Trophoblast cell (in vitro differentiated cells and primary cell): ENCODE results near the gene LACRT.

ENCODE experiments used
- DNase-seq, 2 donors: peaks; one replicate each; pipeline ENCODE4 v3.0.0-alpha.2; 2016
- H2AFZ ChIP-seq: 2 replicates; pipeline ENCODE4 v1.6.1; 2013; ENCODE audit warnings: low read length, moderate library complexity, mild to moderate bottlenecking; ENCODE audit not compliant: insufficient read depth, poor library complexity
- H2AK5ac ChIP-seq: 2 replicates; pipeline ENCODE4 v1.6.1; 2013; ENCODE audit warnings: mild to moderate bottlenecking, low read length
- H2BK120ac ChIP-seq: 2 replicates; pipeline ENCODE4 v1.6.1; 2013; ENCODE audit warnings: low read length, mild to moderate bottlenecking, moderate library complexity; ENCODE audit not compliant: insufficient read depth, poor library complexity
- H2BK12ac ChIP-seq: 2 replicates; pipeline ENCODE4 v1.6.1; 2013; ENCODE audit warnings: mild to moderate bottlenecking, low read length, moderate library complexity
- H2BK5ac ChIP-seq: 2 replicates; pipeline ENCODE4 v1.6.1; 2013; ENCODE audit warnings: low read length, low read depth, moderate library complexity, mild to moderate bottlenecking; ENCODE audit not compliant: poor library complexity
- H3K14ac ChIP-seq: 2 replicates; pipeline ENCODE4 v1.6.1; 2013; ENCODE audit warnings: mild to moderate bottlenecking, low read length
- H3K18ac ChIP-seq: 2 replicates; pipeline ENCODE4 v1.6.1; 2013; ENCODE audit warnings: mild to moderate bottlenecking, low read length
- H3K23ac ChIP-seq: 2 replicates; pipeline ENCODE4 v1.6.1; 2013; ENCODE audit warnings: low read length
- H3K27ac ChIP-seq: 2 replicates; pipeline ENCODE4 v1.5.1; 2013; ENCODE audit warnings: low read depth, mild to moderate bottlenecking, inconsistent platforms, low read length, moderate library complexity
- H3K27me3 ChIP-seq: 2 replicates; pipeline ENCODE4 v1.6.1; 2013; ENCODE audit warnings: inconsistent platforms, mild to moderate bottlenecking, low read length, moderate library complexity; ENCODE audit not compliant: insufficient read depth
- H3K36me3 ChIP-seq, 2 experiments: 1 replicate in 1 of 2; 2 replicates in 1 of 2; pipeline ENCODE4 v1.6.1; 2013; ENCODE audit warnings: low read length in 2 of 2, mild to moderate bottlenecking in 2 of 2, moderate library complexity in 1 of 2; ENCODE audit not compliant: insufficient read depth in 2 of 2, control insufficient read depth in 1 of 2
- H3K4ac ChIP-seq: 2 replicates; pipeline ENCODE4 v1.6.1; 2013; ENCODE audit warnings: low read depth, mild to moderate bottlenecking, low read length, moderate library complexity
- H3K4me1 ChIP-seq, 2 experiments: 1 replicate in 1 of 2; 2 replicates in 1 of 2; pipeline ENCODE4 v1.6.1; 2013; ENCODE audit warnings: low read length in 2 of 2, mild to moderate bottlenecking in 2 of 2, moderate library complexity in 1 of 2; ENCODE audit not compliant: insufficient read depth in 2 of 2, control insufficient read depth in 1 of 2
- H3K4me2 ChIP-seq: 2 replicates; pipeline ENCODE4 v1.6.1; 2013; ENCODE audit warnings: inconsistent platforms, mild to moderate bottlenecking, low read length, moderate library complexity
- H3K4me3 ChIP-seq: 2 replicates; pipeline ENCODE4 v1.5.1; 2013; ENCODE audit warnings: mild to moderate bottlenecking, low read depth, low read length, inconsistent platforms
- H3K79me1 ChIP-seq: one replicate; pipeline ENCODE4 v1.6.1; 2013; ENCODE audit warnings: low read length
- H3K79me2 ChIP-seq: 2 replicates; pipeline ENCODE4 v1.6.1; 2013; ENCODE audit warnings: low read length, mild to moderate bottlenecking; ENCODE audit not compliant: control insufficient read depth, insufficient read depth, poor library complexity
- H3K9ac ChIP-seq: 2 replicates; pipeline ENCODE4 v1.6.1; 2013; ENCODE audit warnings: mild to moderate bottlenecking, low read length
- H3K9me3 ChIP-seq: 2 replicates; pipeline ENCODE4 v1.6.1; 2013; ENCODE audit warnings: low read depth, mild to moderate bottlenecking, control low read depth, inconsistent platforms, low read length; ENCODE audit not compliant: insufficient read depth
- H4K12ac ChIP-seq: 2 replicates; pipeline ENCODE4 v1.6.1; 2013; ENCODE audit warnings: low read depth, mild to moderate bottlenecking, low read length, moderate library complexity
- H4K8ac ChIP-seq: 2 replicates; pipeline ENCODE4 v1.6.1; 2013; ENCODE audit warnings: low read depth, mild to moderate bottlenecking, low read length, moderate library complexity
- H4K91ac ChIP-seq: one replicate; pipeline ENCODE4 v1.6.1; 2013; ENCODE audit warnings: low read depth, mild to moderate bottlenecking, low read length, moderate library complexity
- WGBS: extraction: QIAGEN DNeasy Blood & Tissue Kit; methylation state at CpG from one replicate; pipeline ENCODE4 v1.1.7; 2013; ENCODE audit warnings: missing lambda C conversion rate; ENCODE audit not compliant: insufficient read length, insufficient coverage; ENCODE audit errors: extremely low coverage; 5-methylcytosine and 5-hydroxymethylcytosine counted together

Gene LACRT

DNA sequence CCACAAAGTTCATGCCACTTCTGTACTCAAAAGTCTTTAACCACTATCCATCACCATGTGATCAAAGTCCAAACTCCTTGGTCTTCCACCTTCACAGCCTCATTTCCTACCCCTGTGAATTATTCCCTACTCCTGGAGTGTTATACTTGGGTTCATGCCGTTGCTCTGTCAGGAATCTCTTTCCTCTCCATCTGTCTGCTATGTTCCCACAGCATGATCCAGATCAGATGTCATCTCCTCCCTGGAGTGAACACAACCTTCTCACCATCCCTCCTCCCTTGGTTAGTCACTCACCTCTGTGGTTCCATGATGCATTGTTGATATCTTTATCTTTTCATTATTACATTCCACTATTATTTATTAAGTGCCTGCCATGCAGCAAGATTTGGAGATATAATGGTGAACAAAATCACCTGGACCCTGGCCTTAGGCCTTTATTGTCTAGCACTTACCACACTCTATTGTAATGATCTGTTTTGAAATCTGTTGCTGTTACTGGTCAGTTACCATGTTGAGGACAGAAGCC lies 22.4 kb downstream of the LACRT start:
- H3K9me3 ChIP-seq: peaks cover 1% of the 10 kb centered on the region
- H4K8ac ChIP-seq: no peak overlapping the region
- no peak overlapping the region for H2AFZ ChIP-seq
- no peaks in the 10 kb centered on the region for H3K36me3 ChIP-seq
- no peak overlapping the region for H4K12ac ChIP-seq
- H3K14ac ChIP-seq: no peak overlapping the region
- no peak overlapping the region for H3K23ac ChIP-seq
- no peak overlapping the region for H3K4ac ChIP-seq
- H2AK5ac ChIP-seq: no peak overlapping the region
- H2BK12ac ChIP-seq: no peak overlapping the region
- H4K91ac ChIP-seq: no peak overlapping the region
- no peak overlapping the region for H3K18ac ChIP-seq
- no peaks in the 10 kb centered on the region for H3K27me3 ChIP-seq
- no peak overlapping the region for H3K9ac ChIP-seq
- peak; percentile 52 to 70 for DNase-seq
- H3K27ac ChIP-seq: no peak overlapping the region
- no peak overlapping the region for H3K4me3 ChIP-seq
- peaks cover 0 to 7% of the 10 kb centered on the region in 2 experiments for H3K4me1 ChIP-seq
- no CpG with 5 or more reads among the region's 1 CpG for WGBS
- H3K79me2 ChIP-seq: no peaks in the 10 kb centered on the region
- H2BK120ac ChIP-seq: no peak overlapping the region
- no peaks in the 10 kb centered on the region for H3K79me1 ChIP-seq
- no peak overlapping the region for H2BK5ac ChIP-seq
- no peak overlapping the region for H3K4me2 ChIP-seq

DNA sequence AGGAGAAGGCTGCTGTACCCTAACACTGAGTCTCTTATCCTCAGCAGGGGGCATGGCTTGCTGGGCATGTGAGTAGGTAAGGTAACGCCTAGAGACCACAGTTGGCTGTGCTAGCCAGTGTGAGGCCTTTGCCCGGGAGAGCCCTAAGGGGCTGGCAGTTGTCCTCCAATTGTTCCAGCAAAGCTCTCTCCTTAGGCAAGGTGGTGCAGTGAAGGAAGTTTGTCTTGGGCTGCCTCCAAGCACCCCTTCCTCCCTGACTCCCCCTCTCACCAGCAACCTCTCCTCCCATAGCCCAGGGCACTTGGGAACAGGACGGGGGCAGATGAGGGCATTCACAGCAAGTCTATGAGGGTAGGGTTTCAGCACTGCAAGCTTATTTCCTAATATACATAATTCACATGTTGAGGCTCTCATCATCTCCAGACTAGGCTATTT lies 23.0 kb downstream of the LACRT start:
- Histone ChIP-seq H3K27ac (no peak overlapping the region), H3K23ac (no peak overlapping the region), H4K91ac (no peak overlapping the region), H2AFZ (no peak overlapping the region), H3K9me3 (peaks cover 1% of the 10 kb centered on the region), H2AK5ac (no peak overlapping the region), H3K4ac (no peak overlapping the region), H2BK5ac (no peak overlapping the region), H3K4me3 (no peak overlapping the region), H3K4me1 (peaks cover 0 to 11% of the 10 kb centered on the region in 2 experiments), H2BK120ac (no peak overlapping the region), H4K12ac (no peak overlapping the region), H3K27me3 (no peaks in the 10 kb centered on the region), H3K18ac (no peak overlapping the region), H3K14ac (no peak overlapping the region), H4K8ac (no peak overlapping the region), H3K4me2 (no peak overlapping the region), H3K9ac (no peak overlapping the region), H2BK12ac (no peak overlapping the region), H3K79me2 (no peaks in the 10 kb centered on the region), H3K36me3 (no peaks in the 10 kb centered on the region), H3K79me1 (no peaks in the 10 kb centered on the region)
- WGBS: no CpG with 5 or more reads among the region's 3 CpGs
- peak; percentile 75 to 86 for DNase-seq

DNA sequence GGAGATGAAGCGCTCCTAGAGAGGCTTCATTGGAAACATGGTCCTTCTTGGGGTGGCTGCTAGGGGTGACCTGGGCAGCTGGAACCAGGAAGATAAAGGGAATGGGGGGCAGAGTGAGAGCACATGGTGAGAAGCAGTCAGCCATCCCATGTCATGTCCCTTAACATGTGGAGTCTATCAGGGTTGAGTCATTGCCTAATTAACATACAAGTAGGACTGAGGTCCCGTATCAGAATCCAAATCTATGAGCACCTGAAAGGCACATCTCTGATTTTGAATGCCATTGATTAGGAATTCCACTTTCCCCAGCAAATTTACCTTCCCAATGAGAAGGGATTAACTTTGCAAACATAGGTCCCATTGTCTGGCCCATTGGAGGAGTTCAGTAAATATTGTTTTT lies 25.9 kb downstream of the LACRT start:
- Histone ChIP-seq H3K79me2 (no peaks in the 10 kb centered on the region), H3K23ac (no peak overlapping the region), H2AFZ (no peak overlapping the region), H2BK5ac (no peak overlapping the region), H4K91ac (no peak overlapping the region), H4K12ac (no peak overlapping the region), H4K8ac (no peak overlapping the region), H2BK120ac (no peak overlapping the region), H3K4me3 (no peak overlapping the region), H3K4me1 (peaks cover 3 to 18% of the 10 kb centered on the region in 2 experiments), H3K4ac (no peak overlapping the region), H3K14ac (no peak overlapping the region), H3K18ac (no peak overlapping the region), H3K27ac (no peak overlapping the region), H3K36me3 (no peaks in the 10 kb centered on the region), H3K27me3 (no peaks in the 10 kb centered on the region), H2AK5ac (no peak overlapping the region), H3K9ac (no peak overlapping the region), H3K4me2 (no peak overlapping the region), H3K9me3 (peaks cover 2% of the 10 kb centered on the region), H2BK12ac (no peak overlapping the region), H3K79me1 (no peaks in the 10 kb centered on the region)
- DNase-seq: peak in 1 of 2 donors; percentile 78
- WGBS: no CpG with 5 or more reads among the region's 2 CpGs

DNA sequence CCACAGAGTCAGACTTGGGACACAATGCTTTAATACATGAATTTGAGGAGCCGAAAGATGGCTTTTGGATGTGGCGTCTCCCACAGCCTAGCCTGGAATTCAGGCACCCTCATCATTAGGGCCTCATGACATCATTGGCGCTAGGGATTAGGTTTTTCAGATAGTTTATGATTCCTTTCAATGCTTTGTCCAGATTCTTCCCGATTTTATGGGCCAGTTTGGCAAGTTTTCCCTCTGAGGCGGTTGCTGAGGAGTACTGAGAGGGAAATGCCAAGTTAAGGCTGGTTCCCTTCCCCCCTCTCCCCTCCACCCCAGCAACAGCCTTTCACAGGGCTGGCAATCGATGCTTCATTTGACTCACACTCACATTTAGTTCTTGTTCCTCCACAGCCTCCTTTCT lies 26.5 kb downstream of the LACRT start:
- Histone ChIP-seq H3K4me2 (no peak overlapping the region), H3K27ac (no peak overlapping the region), H4K8ac (no peak overlapping the region), H3K27me3 (no peaks in the 10 kb centered on the region), H4K12ac (no peak overlapping the region), H3K36me3 (no peaks in the 10 kb centered on the region), H3K4me1 (peaks cover 3 to 18% of the 10 kb centered on the region in 2 experiments), H2AK5ac (no peak overlapping the region), H2BK120ac (no peak overlapping the region), H2AFZ (no peak overlapping the region), H3K4ac (no peak overlapping the region), H3K4me3 (no peak overlapping the region), H3K18ac (no peak overlapping the region), H3K79me2 (no peaks in the 10 kb centered on the region), H2BK5ac (no peak overlapping the region), H3K14ac (no peak overlapping the region), H3K9me3 (peaks cover 3% of the 10 kb centered on the region), H3K23ac (no peak overlapping the region), H3K9ac (no peak overlapping the region), H2BK12ac (no peak overlapping the region), H4K91ac (no peak overlapping the region), H3K79me1 (no peaks in the 10 kb centered on the region)
- peak; percentile 80 to 97 for DNase-seq
- WGBS: no CpG with 5 or more reads among the region's 6 CpGs
